ENCODE results near the gene PLOD3.

GRCh38 chr7:101169838-101170551, 47.4 kb downstream of the PLOD3 start:
- TF ChIP-seq CTCF (IDR thresholded peaks at IDR 0.05 in 8 of 11, conservative IDR thresholded peaks at IDR 0.05 in 3 of 11) = peak; percentile 56 to 95 (median 85)
- no peak for TF ChIP-seq POLR2A (IDR thresholded peaks at IDR 0.05)
